ENCODE measurements around the gene NAPB.

The NAPB gene

DNA sequence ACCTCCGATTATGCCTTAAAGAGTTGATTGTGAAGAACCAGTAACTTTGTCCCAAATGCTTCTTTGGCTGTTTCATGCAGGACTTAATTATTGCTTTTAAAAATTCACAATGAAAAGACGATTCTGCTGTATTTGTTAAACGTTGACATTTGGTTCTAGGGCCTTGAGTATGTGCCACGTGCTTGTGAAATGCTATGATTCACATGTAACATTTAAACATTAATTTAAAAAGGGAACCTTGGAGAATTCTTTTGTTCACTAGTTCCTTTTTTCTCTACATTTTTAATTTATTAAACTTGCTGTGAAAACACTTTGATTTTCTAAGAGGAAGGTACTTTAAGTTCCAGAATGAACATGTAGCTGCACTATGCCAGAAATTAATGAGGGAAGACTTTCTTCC lies 49.8 kb downstream of the NAPB start:
- H3K36me3 Mint-ChIP-seq (ENCODE audit: low read depth): peaks cover 75% of the 10 kb centered on the region
- H3K4me1 Mint-ChIP-seq (ENCODE audit: low read depth): peaks cover 19% of the 10 kb centered on the region
- H3K27me3 Mint-ChIP-seq: no peaks in the 10 kb centered on the region
- H3K9me3 Mint-ChIP-seq: no peaks in the 10 kb centered on the region
- no peak overlapping the region for H3K4me3 Mint-ChIP-seq
- no peak overlapping the region for H3K27ac Mint-ChIP-seq

DNA sequence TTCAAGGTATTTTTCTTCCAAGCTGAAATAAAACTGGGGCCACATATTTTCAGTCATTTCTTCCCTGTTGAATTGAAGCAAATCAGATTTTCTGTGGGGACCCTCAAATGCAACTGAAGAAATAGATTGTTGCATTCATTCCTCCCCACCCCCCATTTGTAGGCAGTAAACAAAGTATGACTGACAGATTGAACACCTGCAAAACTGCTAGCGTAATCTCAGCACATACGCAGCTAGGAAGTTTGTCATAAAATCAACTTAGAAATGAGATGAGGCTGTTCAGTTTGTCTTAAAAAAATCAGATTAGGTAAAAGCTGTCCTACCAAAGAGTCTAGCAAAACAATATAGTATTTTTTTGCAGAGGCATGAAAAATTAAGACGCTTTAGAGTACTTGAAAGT lies 50.4 kb downstream of the NAPB start:
- Mint-ChIP-seq H3K27ac (peak overlapping the region; percentile 26), H3K4me3 (no peak overlapping the region), H3K36me3 (ENCODE audit: low read depth) (peaks cover 75% of the 10 kb centered on the region), H3K9me3 (no peaks in the 10 kb centered on the region), H3K4me1 (ENCODE audit: low read depth) (peaks cover 25% of the 10 kb centered on the region), H3K27me3 (no peaks in the 10 kb centered on the region)

DNA sequence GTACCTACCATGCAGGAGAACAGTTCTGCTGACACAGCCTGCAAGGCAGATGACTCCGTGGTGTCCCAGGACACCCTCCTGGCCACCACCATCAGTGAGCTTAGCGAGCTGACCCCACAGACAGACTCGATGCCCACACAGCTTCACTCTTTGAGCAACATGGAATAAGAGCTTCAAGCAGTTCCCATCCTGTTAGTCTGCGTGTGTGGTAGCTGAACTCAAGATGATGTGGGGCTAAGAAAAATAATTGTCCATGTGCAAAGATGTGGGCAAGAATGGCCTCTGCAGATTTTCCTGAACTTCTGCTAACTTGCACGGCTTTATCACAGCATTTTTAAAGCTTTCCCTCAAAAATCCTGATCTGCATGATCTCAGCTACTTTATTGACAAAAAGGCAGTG lies 51.0 kb downstream of the NAPB start:
- H3K36me3 Mint-ChIP-seq (ENCODE audit: low read depth): peaks cover 72% of the 10 kb centered on the region
- peaks cover 28% of the 10 kb centered on the region for H3K4me1 Mint-ChIP-seq (ENCODE audit: low read depth)
- H3K27ac Mint-ChIP-seq: peak overlapping the region; percentile 41
- no peaks in the 10 kb centered on the region for H3K9me3 Mint-ChIP-seq
- H3K27me3 Mint-ChIP-seq: no peaks in the 10 kb centered on the region
- H3K4me3 Mint-ChIP-seq: no peak overlapping the region

DNA sequence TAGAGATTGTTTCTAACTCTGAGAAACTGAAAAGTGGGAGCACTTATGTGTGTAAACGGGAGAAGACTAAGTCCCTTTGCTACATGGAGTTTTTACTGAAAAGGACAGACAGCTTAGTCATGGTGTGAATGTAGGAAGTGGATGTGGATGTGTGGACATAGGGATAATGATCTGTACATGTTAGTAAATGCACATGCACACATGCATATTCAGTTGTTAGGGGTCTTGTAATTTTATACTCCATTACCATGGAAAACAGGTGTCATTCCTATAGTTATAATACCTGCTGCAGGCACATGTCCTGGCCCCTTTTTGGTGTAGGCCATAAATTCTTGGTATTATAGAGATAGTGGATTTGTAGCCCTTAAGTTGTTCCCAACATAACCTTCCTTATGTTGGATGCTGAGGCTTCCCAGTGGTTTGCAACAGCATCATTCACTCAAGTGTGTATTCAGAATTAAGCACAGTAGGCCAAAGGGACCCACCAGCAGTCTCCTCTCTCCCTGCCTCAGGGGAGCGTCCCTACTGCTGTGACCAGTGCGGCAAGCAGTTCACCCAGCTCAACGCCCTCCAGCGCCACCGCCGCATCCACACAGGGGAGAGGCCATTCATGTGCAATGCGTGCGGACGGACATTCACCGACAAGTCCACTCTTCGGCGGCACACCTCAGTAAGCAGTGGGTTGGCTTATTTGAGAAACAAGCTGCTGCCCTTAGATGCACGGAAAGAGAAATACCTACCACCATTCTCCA lies 52.0 kb downstream of the NAPB start:
- Mint-ChIP-seq H3K36me3 (ENCODE audit: low read depth) (peaks cover 75% of the 10 kb centered on the region), H3K4me1 (ENCODE audit: low read depth) (peaks cover 38% of the 10 kb centered on the region), H3K27me3 (no peaks in the 10 kb centered on the region), H3K4me3 (no peak overlapping the region), H3K9me3 (no peaks in the 10 kb centered on the region), H3K27ac (peak overlapping the region; percentile 41)

DNA sequence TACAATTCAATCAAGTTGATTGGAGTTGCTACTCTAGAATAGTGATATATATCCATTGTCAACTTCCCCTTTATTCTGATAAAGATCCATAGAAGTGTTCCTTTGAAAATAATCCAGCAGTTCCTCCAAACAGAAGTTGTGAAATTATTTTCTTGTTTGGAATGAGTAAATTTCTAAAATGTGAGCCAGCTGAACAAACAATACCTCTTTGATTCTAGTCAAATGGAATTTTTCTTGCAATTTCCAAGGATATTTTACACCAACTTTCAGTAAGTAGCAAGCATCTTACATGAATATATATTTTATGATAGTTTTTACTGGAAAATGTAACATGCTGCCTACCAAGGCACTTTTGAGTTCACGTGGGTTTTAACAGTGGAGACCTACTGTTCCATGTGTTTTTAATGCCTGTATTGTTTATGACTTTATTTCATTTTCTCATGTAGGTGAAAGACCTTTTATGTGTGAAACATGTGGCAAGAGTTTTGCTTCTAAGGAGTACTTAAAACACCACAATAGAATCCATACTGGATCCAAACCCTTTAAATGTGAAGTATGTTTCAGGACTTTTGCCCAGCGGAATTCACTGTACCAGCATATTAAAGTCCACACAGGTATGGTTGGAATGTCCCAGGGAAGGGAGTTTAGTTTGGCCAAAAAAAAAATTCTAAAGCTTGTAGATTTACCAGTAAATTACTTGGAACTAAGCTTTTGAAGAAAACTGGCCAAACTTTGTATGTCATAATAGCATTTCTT lies 52.8 kb downstream of the NAPB start:
- H3K27ac Mint-ChIP-seq: peak overlapping the region; percentile 26
- H3K4me1 Mint-ChIP-seq (ENCODE audit: low read depth): peaks cover 45% of the 10 kb centered on the region
- no peaks in the 10 kb centered on the region for H3K27me3 Mint-ChIP-seq

DNA sequence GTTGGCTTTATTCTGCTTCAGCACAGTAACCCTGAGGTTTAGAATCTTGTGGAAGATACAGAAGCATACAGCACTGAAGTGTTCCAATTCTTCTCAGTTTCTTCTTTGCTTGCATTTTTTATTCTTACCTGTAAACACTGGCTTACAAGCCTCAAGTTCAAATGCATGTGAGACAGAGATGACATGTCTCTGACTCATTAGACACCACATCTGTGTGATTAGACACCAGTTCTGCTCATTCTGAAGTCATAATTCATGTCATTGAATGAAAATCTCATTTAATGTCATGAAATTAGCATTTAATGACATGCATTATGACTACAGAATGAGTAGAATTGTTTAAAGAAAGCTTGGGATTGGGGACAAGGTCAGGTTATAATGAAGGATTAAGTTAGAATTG lies 53.5 kb downstream of the NAPB start:
- peak overlapping the region; percentile 2 for H3K4me3 Mint-ChIP-seq
- peaks cover 70% of the 10 kb centered on the region for H3K36me3 Mint-ChIP-seq (ENCODE audit: low read depth)
- H3K4me1 Mint-ChIP-seq (ENCODE audit: low read depth): peaks cover 53% of the 10 kb centered on the region
- no peaks in the 10 kb centered on the region for H3K9me3 Mint-ChIP-seq
- no peaks in the 10 kb centered on the region for H3K27me3 Mint-ChIP-seq
- H3K27ac Mint-ChIP-seq: no peak overlapping the region

More for the DNA sequence above, 52.8 kb downstream of the NAPB start:
- Mint-ChIP-seq H3K36me3 (ENCODE audit: low read depth) (peaks cover 71% of the 10 kb centered on the region), H3K9me3 (no peaks in the 10 kb centered on the region), H3K4me3 (no peak overlapping the region)

DNA sequence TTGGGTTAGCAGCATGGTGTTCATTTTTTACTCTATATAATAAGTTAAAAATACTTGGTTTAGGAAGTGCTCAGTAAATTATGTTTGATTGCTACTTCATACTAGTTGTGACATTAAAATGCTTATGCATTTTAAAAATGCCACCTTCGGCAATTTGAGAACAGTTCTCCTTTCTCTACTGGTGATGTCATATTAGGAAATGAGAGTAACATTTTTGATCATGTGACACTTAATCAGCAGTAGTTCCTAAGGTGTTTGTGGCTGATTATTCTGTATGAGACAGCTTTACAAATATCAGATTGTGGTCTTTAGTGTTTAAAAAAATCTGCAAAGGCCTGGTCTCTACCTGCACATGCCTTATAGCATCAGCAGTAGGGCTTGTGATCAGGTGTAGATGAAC lies 54.9 kb downstream of the NAPB start:
- Mint-ChIP-seq H3K9me3 (no peaks in the 10 kb centered on the region), H3K4me3 (peak overlapping the region; percentile 64), H3K4me1 (ENCODE audit: low read depth) (peaks cover 55% of the 10 kb centered on the region), H3K36me3 (ENCODE audit: low read depth) (peaks cover 60% of the 10 kb centered on the region), H3K27ac (peak overlapping the region; percentile 73), H3K27me3 (no peaks in the 10 kb centered on the region)

DNA sequence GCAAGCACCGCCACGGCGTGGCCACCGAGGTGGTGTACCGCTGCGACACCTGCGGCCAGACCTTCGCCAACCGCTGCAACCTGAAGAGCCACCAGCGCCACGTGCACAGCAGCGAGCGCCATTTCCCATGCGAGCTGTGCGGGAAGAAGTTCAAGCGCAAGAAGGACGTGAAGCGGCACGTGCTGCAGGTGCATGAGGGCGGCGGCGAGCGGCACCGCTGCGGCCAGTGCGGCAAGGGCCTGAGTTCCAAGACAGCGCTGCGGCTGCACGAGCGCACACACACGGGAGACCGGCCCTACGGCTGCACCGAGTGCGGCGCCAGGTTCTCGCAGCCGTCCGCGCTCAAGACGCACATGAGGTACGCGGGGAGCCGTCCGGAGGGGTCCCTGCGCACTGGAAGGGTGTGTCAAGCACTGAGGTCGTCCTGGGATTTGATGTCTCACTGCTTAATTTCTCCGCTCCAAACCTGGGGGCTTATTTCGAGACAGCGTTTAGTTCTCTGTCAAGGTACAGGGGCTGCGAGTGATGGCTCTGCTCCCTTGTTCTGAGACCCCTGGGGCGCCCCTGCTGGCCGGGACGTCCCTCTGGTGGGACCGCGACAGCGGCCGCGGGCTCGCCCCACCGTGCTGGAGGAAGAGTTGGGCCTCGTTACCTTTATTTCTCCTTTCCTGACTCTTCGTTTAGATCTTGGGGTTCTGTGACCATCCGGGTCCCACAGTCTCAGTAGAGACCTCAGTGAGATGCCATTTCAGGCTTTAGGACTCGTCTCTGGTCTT lies 55.7 kb downstream of the NAPB start:
- Mint-ChIP-seq H3K4me3 (peak overlapping the region; percentile 64), H3K27ac (peak overlapping the region; percentile 73), H3K36me3 (ENCODE audit: low read depth) (peaks cover 52% of the 10 kb centered on the region), H3K4me1 (ENCODE audit: low read depth) (peaks cover 62% of the 10 kb centered on the region), H3K9me3 (no peaks in the 10 kb centered on the region), H3K27me3 (no peaks in the 10 kb centered on the region)

DNA sequence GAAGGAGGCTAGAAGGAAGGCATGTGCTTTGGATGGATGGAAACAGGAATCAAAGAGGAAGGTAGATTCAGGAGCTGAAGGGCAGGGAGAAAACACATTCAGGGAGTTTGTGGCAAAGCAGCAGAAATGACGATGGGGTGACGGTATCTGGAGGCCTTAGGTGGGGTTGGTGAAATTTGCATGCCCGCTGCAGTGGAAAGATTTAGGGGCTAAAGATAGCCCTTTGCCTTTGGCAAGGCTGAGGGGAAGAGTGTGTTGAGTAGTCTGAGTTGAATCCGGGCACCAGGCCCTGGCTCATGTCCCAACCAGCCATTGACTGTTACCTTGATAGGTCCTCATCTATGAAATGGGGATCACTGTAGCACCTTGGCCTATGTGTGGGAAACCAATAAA lies 58.0 kb downstream of the NAPB start:
- H3K9me3 Mint-ChIP-seq: no peaks in the 10 kb centered on the region
- peak overlapping the region; percentile 89 for H3K27ac Mint-ChIP-seq
- peaks cover 32% of the 10 kb centered on the region for H3K36me3 Mint-ChIP-seq (ENCODE audit: low read depth)
- no peaks in the 10 kb centered on the region for H3K27me3 Mint-ChIP-seq
- peak overlapping the region; percentile 88 for H3K4me3 Mint-ChIP-seq
- peaks cover 75% of the 10 kb centered on the region for H3K4me1 Mint-ChIP-seq (ENCODE audit: low read depth)

DNA sequence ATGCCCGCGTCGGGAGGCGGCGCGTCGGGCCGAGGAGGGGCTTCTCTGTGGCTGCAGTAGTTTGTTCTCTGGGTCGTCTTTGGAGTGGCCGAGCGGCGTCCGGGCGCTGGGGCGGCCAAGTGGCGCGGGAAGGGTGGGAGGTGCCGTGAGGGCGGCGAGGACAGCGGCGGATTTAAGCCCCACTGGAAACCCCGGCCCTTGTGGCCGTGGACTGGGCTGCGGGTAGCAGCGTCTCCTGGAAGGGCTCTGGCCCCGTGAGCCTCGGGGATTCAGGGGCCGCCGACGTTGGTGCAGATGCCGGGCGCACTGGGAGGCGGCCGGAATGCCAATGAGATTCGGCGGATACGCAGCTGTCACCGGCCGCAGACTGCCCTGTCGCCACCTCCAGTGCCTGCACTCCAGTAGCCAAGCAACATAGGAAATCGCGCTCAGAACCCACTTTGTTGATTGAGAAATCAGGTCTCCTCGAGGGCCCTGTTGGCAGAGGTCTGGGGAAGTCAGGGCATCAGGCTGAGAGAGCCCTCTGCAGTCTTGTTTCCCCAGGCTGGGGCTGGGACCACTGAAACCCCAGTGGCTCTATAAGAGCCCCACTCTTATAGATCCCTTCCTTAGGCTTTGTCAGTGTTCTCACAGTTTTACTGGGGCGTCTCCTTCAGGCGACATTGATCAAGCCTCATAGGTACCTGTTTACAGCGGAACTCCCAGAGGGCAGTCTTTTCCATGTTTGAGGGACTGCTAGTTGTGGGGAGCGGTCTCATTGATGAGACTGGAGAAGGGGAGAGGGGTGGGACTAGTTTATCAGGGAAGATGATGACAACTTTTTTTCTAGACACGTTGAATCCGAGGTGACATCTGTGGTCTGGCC lies 58.7 kb downstream of the NAPB start:
- peaks cover 73% of the 10 kb centered on the region for H3K4me1 Mint-ChIP-seq (ENCODE audit: low read depth)

DNA sequence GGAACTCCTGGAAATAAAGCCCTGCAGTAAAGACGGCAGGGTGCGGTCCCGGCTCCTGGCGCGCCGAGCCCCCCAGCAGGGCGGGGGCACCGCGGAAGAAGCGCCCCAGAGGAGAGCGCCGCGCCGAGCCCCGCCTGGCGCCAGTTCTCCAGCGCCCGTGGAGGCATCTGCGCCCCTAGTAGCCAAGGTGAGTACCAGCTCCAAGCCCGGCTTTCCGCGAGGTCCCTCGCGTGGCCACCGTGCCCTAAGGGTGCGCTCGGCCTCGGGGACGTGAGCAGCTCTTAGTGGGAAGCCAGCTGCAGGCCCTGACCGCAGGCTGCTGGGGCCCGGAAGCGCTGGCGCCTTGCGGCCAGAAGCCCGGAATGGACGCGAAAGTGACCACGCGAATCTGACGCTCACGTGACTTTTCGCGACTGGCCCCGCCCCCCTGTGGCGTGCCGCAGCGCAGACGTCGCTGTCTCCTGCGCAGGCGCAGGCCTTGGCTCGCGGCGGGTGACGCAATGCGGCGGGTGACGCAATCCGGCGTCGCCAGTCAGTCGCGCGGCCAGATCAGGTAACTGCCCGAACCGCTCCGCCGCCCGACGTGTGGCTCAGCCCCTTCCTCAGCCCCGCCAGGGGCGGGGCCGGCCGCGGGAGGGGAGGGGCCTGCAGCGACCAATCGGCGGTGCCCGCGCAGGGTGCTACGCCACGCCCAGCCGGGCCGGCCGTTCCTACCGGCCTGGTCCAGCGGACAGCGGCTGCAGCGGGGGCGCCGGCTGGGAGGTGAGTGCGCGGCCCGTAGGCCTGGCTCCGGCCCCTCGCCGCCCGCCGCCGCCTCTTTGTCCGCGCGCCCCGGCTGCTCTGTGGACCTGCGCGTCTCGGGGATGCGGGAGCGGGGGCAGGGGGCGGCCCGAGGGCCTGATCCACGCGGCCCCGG lies 59.6 kb downstream of the NAPB start, which contains the start of gene GZF1:
Gene GZF1, plus strand, starts transcription at position 707 of the 916 bp plus-strand sequence. CDS start 2,202 bp downstream, outside the sequence.
- H3K4me1 Mint-ChIP-seq (ENCODE audit: low read depth): peaks cover 71% of the 10 kb centered on the region
- H3K4me3 Mint-ChIP-seq: peak within 1 kb of the TSS; percentile 88
- peaks cover 24% of the 10 kb centered on the region for H3K36me3 Mint-ChIP-seq (ENCODE audit: low read depth)
- H3K9me3 Mint-ChIP-seq: no peaks in the 10 kb centered on the region
- no peaks in the 10 kb centered on the region for H3K27me3 Mint-ChIP-seq
- peak within 1 kb of the TSS; percentile 94 for H3K27ac Mint-ChIP-seq

More for the DNA sequence above, 58.7 kb downstream of the NAPB start:
- Mint-ChIP-seq H3K36me3 (ENCODE audit: low read depth) (peaks cover 28% of the 10 kb centered on the region), H3K27me3 (no peaks in the 10 kb centered on the region), H3K4me3 (peak overlapping the region; percentile 88), H3K9me3 (no peaks in the 10 kb centered on the region), H3K27ac (peak overlapping the region; percentile 89)

DNA sequence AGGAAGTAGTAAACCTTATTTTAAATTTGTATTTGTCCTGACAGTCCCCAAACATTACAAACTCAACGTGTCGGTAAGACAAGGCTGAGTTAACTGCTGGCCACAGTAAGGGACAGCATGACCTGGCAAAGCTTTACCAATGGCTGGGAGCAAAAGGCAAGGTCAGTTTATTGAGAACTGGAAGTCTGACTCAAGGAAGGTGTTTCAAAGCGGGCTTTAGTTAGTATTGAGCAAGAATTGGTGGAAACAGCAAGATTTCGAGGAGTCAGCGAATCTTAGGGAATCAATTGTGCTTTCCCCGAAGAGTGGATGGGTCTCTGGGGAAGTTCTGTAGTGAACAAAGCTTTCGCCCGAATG lies 60.2 kb downstream of the NAPB start:
- peak overlapping the region; percentile 86 for H3K4me3 Mint-ChIP-seq
- H3K27ac Mint-ChIP-seq: peak overlapping the region; percentile 94
- H3K9me3 Mint-ChIP-seq: no peaks in the 10 kb centered on the region
- H3K4me1 Mint-ChIP-seq (ENCODE audit: low read depth): peaks cover 66% of the 10 kb centered on the region
- H3K27me3 Mint-ChIP-seq: no peaks in the 10 kb centered on the region
- H3K36me3 Mint-ChIP-seq (ENCODE audit: low read depth): peaks cover 18% of the 10 kb centered on the region

DNA sequence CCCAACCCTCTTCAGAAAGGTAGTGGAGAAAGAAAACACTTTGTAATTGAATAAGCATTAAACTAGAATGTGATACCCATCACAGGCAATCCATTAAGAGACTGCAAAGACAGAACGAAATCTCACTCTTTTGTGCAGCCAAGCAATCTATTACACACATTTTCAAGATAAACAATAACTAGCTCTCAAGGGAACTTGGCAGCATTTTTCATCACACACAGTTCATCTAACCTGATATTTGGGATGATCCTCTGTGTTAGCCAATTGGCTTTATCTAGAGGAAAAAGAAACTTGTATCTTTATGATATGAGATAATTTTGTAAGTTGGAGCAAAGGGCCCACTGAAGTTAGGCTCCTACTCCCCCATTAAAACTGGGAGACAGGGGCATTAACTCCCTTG lies 60.8 kb downstream of the NAPB start:
- Mint-ChIP-seq H3K4me1 (ENCODE audit: low read depth) (peaks cover 62% of the 10 kb centered on the region), H3K27me3 (no peaks in the 10 kb centered on the region), H3K4me3 (peak overlapping the region; percentile 86)

More for the DNA sequence above, 60.8 kb downstream of the NAPB start:
- Mint-ChIP-seq H3K9me3 (no peaks in the 10 kb centered on the region), H3K27ac (peak overlapping the region; percentile 94), H3K36me3 (ENCODE audit: low read depth) (peaks cover 18% of the 10 kb centered on the region)

Measured in stimulated activated naive CD8-positive, alpha-beta T cell treated with anti-CD3 and anti-CD28 coated beads, Interleukin-15, Interleukin-2, amounts not matched to agents 100 ng/mL and 50 ng/mL, for 24 hours (primary cell).